MM.1S (cell line): ENCODE data around the gene SLC25A41.

ENCODE experiments used
- DNase-seq: peaks from one replicate; pipeline ENCODE4 v3.0.0-alpha.2; 2015
- H2AFZ ChIP-seq: fragments of 300-600 bp; sonication (generic); 2 replicates; pipeline ENCODE4 v1.6.0; 2016; ENCODE audit warnings: antibody characterized with exemption, low read length
- H3F3A ChIP-seq: fragments of 300-600 bp; sonication (generic); 2 replicates; pipeline ENCODE4 v1.6.1; 2016; ENCODE audit warnings: mild to moderate bottlenecking, antibody characterized with exemption, low read length, moderate library complexity, mixed read lengths; ENCODE audit not compliant: insufficient read depth
- H3K27ac ChIP-seq: fragments of 300-600 bp; sonication (generic); 2 replicates; pipeline ENCODE4 v1.5.1; 2016; ENCODE audit warnings: mild to moderate bottlenecking, low read length
- H3K27me3 ChIP-seq: fragments of 300-600 bp; sonication (generic); replicated peaks from 2 replicates; pipeline ENCODE4 v1.6.0; 2016; ENCODE audit warnings: low read length; ENCODE audit not compliant: insufficient read depth
- H3K36me3 ChIP-seq: fragments of 300-600 bp; sonication (generic); replicated peaks from 2 replicates; pipeline ENCODE4 v1.6.1; 2016; ENCODE audit warnings: mild to moderate bottlenecking, low read length, mixed read lengths; ENCODE audit not compliant: insufficient read depth
- H3K4me1 ChIP-seq: fragments of 300-600 bp; sonication (generic); 2 replicates; pipeline ENCODE4 v1.6.1; 2016; ENCODE audit warnings: low read length, mixed read lengths
- H3K4me2 ChIP-seq: fragments of 300-600 bp; sonication (generic); 2 replicates; pipeline ENCODE4 v1.6.0; 2016; ENCODE audit warnings: low read depth, low read length
- H3K4me3 ChIP-seq: fragments of 300-600 bp; sonication (generic); 2 replicates; pipeline ENCODE4 v1.5.1; 2016; ENCODE audit warnings: low read length, mixed read lengths
- H3K79me2 ChIP-seq: fragments of 300-600 bp; sonication (generic); 2 replicates; pipeline ENCODE4 v1.6.1; 2016; ENCODE audit warnings: mixed run types, low read length, mixed read lengths
- H3K9ac ChIP-seq: fragments of 300-600 bp; sonication (generic); 2 replicates; pipeline ENCODE4 v1.6.1; 2016; ENCODE audit warnings: low read length, mixed read lengths
- H3K9me2 ChIP-seq: fragments of 300-600 bp; sonication (generic); replicated peaks from 2 replicates; pipeline ENCODE4 v1.6.1; 2016; ENCODE audit warnings: mild to moderate bottlenecking, low read length, mixed read lengths; ENCODE audit not compliant: insufficient read depth
- H3K9me3 ChIP-seq: fragments of 300-600 bp; sonication (generic); replicated peaks from 2 replicates; pipeline ENCODE4 v1.6.1; 2016; ENCODE audit warnings: mild to moderate bottlenecking, low read length, mixed read lengths; ENCODE audit not compliant: insufficient read depth
- H4K20me1 ChIP-seq: fragments of 300-600 bp; sonication (generic); 2 replicates; pipeline ENCODE4 v1.6.1; 2016; ENCODE audit warnings: mild to moderate bottlenecking, low read length, moderate library complexity, mixed read lengths; ENCODE audit not compliant: insufficient read depth
- EZH2 ChIP-seq: fragments of 300-600 bp; sonication (generic); optimal IDR thresholded peaks from 2 replicates; pipeline ENCODE3; 2017; ENCODE audit warnings: low read depth, mild to moderate bottlenecking, antibody characterized with exemption, low read length, mixed read lengths
- EZH2phosphoT487 ChIP-seq: fragments of 300-600 bp; sonication (generic); IDR thresholded peaks from 2 replicates; pipeline ENCODE4 v1.6.1; 2018; ENCODE audit warnings: antibody characterized with exemption, low read length
- TF ChIP-seq, protein P1 (sequence below): fragments of 300-600 bp; sonication (generic); IDR thresholded peaks from 2 replicates; pipeline ENCODE4 v1.5.1; 2016; ENCODE audit warnings: antibody characterized with exemption, low read length, mixed read lengths

Gene SLC25A41

DNA sequence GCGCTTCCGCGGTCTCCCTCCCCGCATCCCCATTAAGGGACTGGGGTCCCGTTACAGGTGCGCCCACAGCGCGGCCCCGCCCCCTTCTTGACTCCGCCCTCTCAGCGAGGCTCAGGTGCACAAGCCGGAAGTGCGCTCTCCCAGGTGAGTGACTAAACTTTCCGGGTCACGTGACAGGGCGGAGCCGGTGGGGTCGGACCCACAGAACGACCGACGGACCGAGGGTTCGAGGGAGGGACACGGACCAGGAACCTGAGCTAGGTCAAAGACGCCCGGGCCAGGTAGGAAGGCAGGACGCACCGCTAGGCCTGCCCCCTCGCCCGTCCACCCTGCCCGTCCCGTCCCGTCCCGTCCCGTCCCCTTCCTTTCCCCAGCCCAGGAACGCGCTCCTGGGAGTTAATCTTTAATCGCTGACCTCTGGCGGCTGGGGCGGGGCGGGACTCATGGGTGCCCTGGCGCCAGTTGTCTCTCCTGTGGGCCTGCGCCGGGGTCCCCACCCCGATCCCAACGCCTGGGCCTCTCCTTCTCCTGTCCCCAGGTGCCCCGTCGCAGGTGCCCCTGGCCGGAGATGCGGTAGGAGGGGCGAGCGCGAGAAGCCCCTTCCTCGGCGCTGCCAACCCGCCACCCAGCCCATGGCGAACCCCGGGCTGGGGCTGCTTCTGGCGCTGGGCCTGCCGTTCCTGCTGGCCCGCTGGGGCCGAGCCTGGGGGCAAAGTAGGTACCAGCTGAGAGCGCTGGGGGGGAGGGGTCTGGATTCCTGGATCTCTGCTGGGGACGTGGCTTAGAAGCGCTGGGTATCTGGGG, 30.7 kb upstream of the SLC25A41 start, which contains the start of gene CRB3:
Gene CRB3 (plus strand): TSS at position 202 of the 804 bp plus-strand sequence. CDS start 431 bp downstream, at position 633.
- peak within 1 kb of the TSS; percentile 72 for H3K4me3 ChIP-seq
- H3K4me2 ChIP-seq, result peak within 1 kb of the TSS; percentile 71
- H3K27me3 ChIP-seq, result no peaks in the 10 kb centered on the region
- peak within 1 kb of the TSS; percentile 73 for H3K9ac ChIP-seq
- peaks cover 10% of the 10 kb centered on the region for H3F3A ChIP-seq
- no peaks in the 10 kb centered on the region for H3K9me2 ChIP-seq
- peak within 1 kb of the TSS; percentile 65 for H2AFZ ChIP-seq
- no peaks in the 10 kb centered on the region for H3K9me3 ChIP-seq
- no peaks in the 10 kb centered on the region for H4K20me1 ChIP-seq
- peaks cover 5% of the 10 kb centered on the region; the same call in 1 of the 2 replicates for H3K79me2 ChIP-seq
- TF ChIP-seq EZH2phosphoT487, result no peak
- no peak for TF ChIP-seq EZH2
- TF ChIP-seq, protein P1, sequence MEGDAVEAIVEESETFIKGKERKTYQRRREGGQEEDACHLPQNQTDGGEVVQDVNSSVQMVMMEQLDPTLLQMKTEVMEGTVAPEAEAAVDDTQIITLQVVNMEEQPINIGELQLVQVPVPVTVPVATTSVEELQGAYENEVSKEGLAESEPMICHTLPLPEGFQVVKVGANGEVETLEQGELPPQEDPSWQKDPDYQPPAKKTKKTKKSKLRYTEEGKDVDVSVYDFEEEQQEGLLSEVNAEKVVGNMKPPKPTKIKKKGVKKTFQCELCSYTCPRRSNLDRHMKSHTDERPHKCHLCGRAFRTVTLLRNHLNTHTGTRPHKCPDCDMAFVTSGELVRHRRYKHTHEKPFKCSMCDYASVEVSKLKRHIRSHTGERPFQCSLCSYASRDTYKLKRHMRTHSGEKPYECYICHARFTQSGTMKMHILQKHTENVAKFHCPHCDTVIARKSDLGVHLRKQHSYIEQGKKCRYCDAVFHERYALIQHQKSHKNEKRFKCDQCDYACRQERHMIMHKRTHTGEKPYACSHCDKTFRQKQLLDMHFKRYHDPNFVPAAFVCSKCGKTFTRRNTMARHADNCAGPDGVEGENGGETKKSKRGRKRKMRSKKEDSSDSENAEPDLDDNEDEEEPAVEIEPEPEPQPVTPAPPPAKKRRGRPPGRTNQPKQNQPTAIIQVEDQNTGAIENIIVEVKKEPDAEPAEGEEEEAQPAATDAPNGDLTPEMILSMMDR, result no peak
- H3K4me1 ChIP-seq, result no peaks in the 10 kb centered on the region
- peak; percentile 74 for DNase-seq
- H3K36me3 ChIP-seq, result no peaks in the 10 kb centered on the region
- H3K27ac ChIP-seq, result no peak within 1 kb of the TSS

DNA sequence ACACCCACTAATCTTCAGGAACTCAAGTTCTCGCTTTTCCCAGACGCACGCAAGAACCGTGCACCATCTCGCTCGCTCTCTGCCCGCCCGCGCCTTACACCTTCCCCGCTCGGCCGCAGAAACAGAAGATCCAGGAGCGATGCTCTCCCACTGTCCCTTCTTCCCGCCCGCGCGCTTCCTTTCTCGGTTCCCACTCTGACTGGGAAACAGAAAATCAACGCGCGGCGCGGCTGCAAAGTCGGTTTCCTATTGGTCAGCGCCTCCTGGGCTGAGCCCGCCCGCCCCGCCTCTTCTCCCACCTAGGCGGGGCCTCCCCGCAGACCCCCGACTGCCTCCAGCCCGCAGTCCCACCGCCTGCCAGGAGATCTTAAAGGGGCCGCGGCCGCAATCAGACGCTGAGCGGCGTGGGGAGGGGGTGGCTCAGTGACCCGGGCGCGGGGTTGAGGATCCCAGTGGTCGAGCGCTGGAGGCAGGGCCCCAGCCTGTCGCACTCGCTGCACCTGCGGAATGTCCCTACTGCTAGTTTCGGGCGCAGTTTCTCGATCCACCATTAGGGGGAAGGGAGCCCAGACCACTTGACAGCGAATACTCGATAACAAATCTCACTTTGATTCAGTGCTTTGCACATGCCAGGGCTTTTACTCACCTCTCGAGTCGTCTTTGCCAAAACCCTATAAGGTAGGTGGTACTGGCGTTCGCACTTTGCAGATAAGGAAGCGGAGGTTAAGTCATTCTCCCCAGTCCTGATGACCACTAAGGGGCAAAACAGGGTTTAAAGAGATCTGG, 26.7 kb upstream of the SLC25A41 start:
- peak overlapping the region; percentile 78 for H3K9ac ChIP-seq
- peak overlapping the region; percentile 73 for H3K4me3 ChIP-seq
- no peak for TF ChIP-seq EZH2
- TF ChIP-seq EZH2phosphoT487, result no peak
- TF ChIP-seq, protein P1, result peak; percentile 84
- peak overlapping the region; percentile 82 for H2AFZ ChIP-seq
- H3F3A ChIP-seq, result peaks cover 10% of the 10 kb centered on the region
- peaks cover 5% of the 10 kb centered on the region; the same call in 1 of the 2 replicates for H3K79me2 ChIP-seq
- peak; percentile 99 for DNase-seq
- H3K4me1 ChIP-seq, result peaks cover 9% of the 10 kb centered on the region; the same call in 1 of the 2 replicates
- H3K27me3 ChIP-seq, result no peaks in the 10 kb centered on the region
- no peaks in the 10 kb centered on the region for H3K9me2 ChIP-seq
- H3K4me2 ChIP-seq, result peak overlapping the region; percentile 84
- H4K20me1 ChIP-seq, result no peaks in the 10 kb centered on the region
- H3K27ac ChIP-seq, result peak overlapping the region; percentile 81; the same call in 1 of the 2 replicates
- H3K36me3 ChIP-seq, result no peaks in the 10 kb centered on the region
- H3K9me3 ChIP-seq, result no peaks in the 10 kb centered on the region

DNA sequence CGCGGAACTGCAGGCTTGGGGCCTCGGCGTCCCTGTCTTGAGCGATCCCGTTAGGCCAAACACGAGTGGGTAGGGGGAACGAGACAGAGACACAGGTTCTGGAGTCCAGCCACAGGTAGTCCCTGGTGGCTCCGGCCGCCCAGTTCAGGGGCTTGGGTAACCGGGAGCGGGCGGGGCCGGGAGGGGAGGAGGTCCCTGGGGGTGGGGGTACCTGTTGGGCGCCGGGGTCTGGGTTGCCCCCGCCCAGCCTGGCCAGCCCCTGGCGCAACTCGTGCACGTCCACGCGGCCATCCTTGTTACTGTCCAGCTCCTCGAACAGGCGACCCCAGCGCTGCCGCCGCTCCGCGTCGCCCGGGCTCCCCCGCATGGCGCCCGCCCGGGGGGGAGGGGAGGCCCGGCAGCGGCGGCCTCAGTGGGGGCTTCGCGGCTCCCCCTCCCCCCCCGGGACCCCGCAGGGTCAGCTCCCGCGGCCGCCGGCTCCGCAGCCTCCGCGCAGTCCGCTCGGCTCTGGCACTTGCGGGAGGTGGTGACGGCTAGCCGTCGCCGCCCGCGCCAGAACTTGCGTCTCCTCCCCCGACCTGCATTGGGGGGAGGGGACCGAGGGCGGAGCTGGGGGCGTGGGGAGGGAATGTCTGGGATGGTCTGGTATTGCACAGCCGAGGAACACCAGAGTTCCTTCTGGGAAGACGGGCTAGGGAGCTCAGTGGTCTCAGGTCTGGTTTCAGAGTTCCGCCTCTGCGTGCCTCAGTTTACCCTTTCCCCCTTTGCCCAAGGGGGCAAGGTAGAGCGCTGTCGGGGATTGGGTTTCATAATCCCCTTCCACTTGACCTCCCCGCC, 25.9 kb upstream of the SLC25A41 start, which contains the start of gene SLC25A23:
Gene SLC25A23 (minus strand): TSS at position 531 of the 837 bp plus-strand sequence. CDS start 164 bp downstream, at position 367.
- Histone ChIP-seq H3F3A (peaks cover 10% of the 10 kb centered on the region), H3K9me2 (no peaks in the 10 kb centered on the region), H3K36me3 (no peaks in the 10 kb centered on the region), H3K4me1 (peaks cover 9% of the 10 kb centered on the region; the same call in 1 of the 2 replicates), H3K4me3 (peak within 1 kb of the TSS; percentile 73), H3K27ac (peak within 1 kb of the TSS; percentile 81; the same call in 1 of the 2 replicates), H3K79me2 (peaks cover 2% of the 10 kb centered on the region; the same call in 1 of the 2 replicates), H3K9me3 (no peaks in the 10 kb centered on the region), H3K27me3 (no peaks in the 10 kb centered on the region), H3K4me2 (peak within 1 kb of the TSS; percentile 84), H3K9ac (peak within 1 kb of the TSS; percentile 78), H4K20me1 (no peaks in the 10 kb centered on the region), H2AFZ (peak within 1 kb of the TSS; percentile 82)
- TF ChIP-seq, protein P1, result no peak
- TF ChIP-seq EZH2 (no peak), EZH2phosphoT487 (no peak)
- peak; percentile 70 for DNase-seq
